ENCODE data around the gene OR14C36. TPM values are rescaled to one million over a fixed set of nuclear protein-coding genes. Genes with fewer than 3 reads are reported as not detected.

Gene OR14C36
- total RNA-seq, 2 donors from 2014 or later = not detected

DNA sequence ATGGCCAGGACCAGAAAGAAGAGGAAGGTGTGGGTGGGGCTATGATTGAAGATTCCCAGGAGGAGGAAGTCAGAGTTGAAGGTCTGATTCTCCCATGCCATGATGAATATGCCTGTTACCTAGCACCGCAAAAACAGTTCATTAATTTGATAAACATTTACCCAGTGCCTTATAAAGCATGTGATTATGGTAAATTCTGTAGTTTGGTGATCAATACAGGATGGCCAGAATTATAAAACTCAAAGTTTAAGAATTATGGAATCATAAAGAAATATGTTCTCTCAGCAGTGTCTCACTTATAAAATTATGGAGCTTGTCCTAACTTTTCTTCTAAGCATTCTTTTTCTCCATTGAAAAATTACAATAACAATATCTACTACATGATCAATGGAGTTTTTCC is 24.1 kb upstream of the OR14C36 start, which contains the start of gene OR2M7:
OR2M7 (minus strand) TSS at position 101 of the 400 bp plus-strand sequence; CDS start at position 101, 0 bp downstream.
- no peak within 1 kb of the TSS for H3K9ac ChIP-seq (ENCODE audit: low read depth in 2 of 2, low read length in 2 of 2)
- DNase-seq = no peak
- TF ChIP-seq, protein P1, sequence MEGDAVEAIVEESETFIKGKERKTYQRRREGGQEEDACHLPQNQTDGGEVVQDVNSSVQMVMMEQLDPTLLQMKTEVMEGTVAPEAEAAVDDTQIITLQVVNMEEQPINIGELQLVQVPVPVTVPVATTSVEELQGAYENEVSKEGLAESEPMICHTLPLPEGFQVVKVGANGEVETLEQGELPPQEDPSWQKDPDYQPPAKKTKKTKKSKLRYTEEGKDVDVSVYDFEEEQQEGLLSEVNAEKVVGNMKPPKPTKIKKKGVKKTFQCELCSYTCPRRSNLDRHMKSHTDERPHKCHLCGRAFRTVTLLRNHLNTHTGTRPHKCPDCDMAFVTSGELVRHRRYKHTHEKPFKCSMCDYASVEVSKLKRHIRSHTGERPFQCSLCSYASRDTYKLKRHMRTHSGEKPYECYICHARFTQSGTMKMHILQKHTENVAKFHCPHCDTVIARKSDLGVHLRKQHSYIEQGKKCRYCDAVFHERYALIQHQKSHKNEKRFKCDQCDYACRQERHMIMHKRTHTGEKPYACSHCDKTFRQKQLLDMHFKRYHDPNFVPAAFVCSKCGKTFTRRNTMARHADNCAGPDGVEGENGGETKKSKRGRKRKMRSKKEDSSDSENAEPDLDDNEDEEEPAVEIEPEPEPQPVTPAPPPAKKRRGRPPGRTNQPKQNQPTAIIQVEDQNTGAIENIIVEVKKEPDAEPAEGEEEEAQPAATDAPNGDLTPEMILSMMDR (IDR thresholded peaks at IDR 0.05) = no peak

DNA sequence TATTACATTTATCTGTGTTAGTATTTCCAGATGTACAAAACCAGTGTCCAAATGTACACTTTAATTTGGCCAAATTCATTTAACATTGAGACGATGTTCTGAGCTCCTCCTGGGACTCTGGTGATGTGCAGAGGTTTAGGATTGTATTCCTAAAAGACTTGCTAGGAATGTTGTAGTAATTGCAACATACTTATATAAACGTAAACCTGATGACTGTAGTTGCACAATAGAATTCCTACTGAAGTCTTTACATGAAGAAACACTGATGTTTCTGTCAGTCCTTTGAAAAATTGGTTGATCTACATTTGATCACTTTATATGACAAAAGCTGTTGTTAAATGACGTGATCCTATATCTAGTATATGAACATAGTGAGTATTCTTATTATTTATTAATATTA is 5.1 kb upstream of the OR14C36 start:
- intact Hi-C loops (cut with DNase I) = no loop called here
- Histone ChIP-seq H3K4me3 (no peak overlapping the region), H3K27me3 (no peaks in the 10 kb centered on the region), H3K36me3 (no peaks in the 10 kb centered on the region), H3K27ac (no peak overlapping the region), H3K4me1 (no peaks in the 10 kb centered on the region), H3K9ac (ENCODE audit: low read depth in 2 of 2, low read length in 2 of 2) (no peak overlapping the region), H3K9me3 (no peaks in the 10 kb centered on the region)
- DNase-seq = no peak
- TF ChIP-seq, protein P1 (IDR thresholded peaks at IDR 0.05) = no peak

More for the DNA sequence above, 24.1 kb upstream of the OR14C36 start, which contains the start of gene OR2M7:
- no peak within 1 kb of the TSS for H3K27ac ChIP-seq
- H3K4me1 ChIP-seq = no peaks in the 10 kb centered on the region
- H3K27me3 ChIP-seq = no peaks in the 10 kb centered on the region
- no peaks in the 10 kb centered on the region for H3K9me3 ChIP-seq
- no peak within 1 kb of the TSS for H3K4me3 ChIP-seq
- no peaks in the 10 kb centered on the region for H3K36me3 ChIP-seq
- intact Hi-C loops (cut with DNase I) = no loop called here

DNA sequence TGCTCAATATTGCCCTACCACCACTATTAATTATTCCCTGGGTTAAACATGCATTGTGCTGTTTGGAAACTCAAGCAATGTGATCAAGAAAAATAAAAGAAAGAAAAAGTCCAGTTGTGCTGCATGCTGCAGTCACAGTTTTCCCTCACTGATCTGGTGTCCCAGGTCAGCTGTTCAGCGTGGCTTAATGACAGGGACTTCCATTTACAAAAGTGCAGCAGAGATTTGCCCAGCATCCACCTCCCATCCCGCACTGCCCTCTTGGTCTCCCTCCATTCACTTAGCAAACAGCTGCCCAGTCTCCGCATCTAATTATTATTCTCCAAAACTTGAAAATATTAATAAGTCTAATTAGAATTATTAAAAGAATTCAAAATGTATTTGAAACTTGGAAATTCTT is 10.8 kb downstream of the OR14C36 start:
- H3K9me3 ChIP-seq = no peaks in the 10 kb centered on the region
- no peak for DNase-seq
- H3K9ac ChIP-seq (ENCODE audit: low read depth in 2 of 2, low read length in 2 of 2) = no peak overlapping the region
- no peaks in the 10 kb centered on the region for H3K36me3 ChIP-seq
- intact Hi-C loops (cut with DNase I) = no loop called here
- H3K4me1 ChIP-seq = no peaks in the 10 kb centered on the region
- H3K27ac ChIP-seq = no peak overlapping the region
- TF ChIP-seq, protein P1 (IDR thresholded peaks at IDR 0.05) = no peak
- no peak overlapping the region for H3K4me3 ChIP-seq
- H3K27me3 ChIP-seq = no peaks in the 10 kb centered on the region

- no peak for DNase-seq
- Histone ChIP-seq H3K4me3 (no peak within 1 kb of the TSS), H3K27ac (no peak within 1 kb of the TSS), H3K36me3 (no peaks in the 10 kb centered on the region), H3K27me3 (no peaks in the 10 kb centered on the region), H3K9me3 (no peaks in the 10 kb centered on the region), H3K9ac (ENCODE audit: low read depth in 2 of 2, low read length in 2 of 2) (no peak within 1 kb of the TSS), H3K4me1 (no peaks in the 10 kb centered on the region)
- intact Hi-C loops (cut with DNase I) = no loop called here
- TF ChIP-seq, protein P1 (IDR thresholded peaks at IDR 0.05) = no peak
Observed at GRCh38 chr1:248361121-248361715, 12.6 kb downstream of the OR14C36 start, which contains the start of gene OR2T4. OR2T4 (plus strand) TSS chr1:248361665; CDS start chr1:248361665, 0 bp downstream.

DNA sequence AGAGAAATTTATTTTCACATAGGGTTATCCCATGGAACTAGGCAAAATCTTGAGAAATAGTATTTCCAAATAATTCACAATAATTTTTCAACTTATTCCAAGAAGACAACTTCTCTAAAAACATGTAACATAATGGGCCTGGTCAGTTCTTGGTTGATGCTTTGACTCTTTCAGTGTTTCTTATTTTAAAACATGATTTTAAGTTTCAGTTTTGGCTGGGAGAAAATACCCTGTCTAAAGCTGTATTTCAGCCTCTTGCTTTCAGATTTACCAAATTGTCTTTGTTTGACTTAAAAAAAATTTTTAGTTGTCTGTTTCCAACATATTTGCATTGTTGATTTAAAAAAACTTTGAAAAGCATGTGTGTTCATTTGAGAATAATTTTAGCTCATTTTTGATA is 18.0 kb downstream of the OR14C36 start:
- Histone ChIP-seq H3K27me3 (no peaks in the 10 kb centered on the region), H3K4me1 (no peaks in the 10 kb centered on the region), H3K27ac (no peak overlapping the region), H3K36me3 (no peaks in the 10 kb centered on the region), H3K9me3 (no peaks in the 10 kb centered on the region), H3K4me3 (no peak overlapping the region), H3K9ac (ENCODE audit: low read depth in 2 of 2, low read length in 2 of 2) (no peak overlapping the region)
- intact Hi-C loops (cut with DNase I) = no loop called here
- no peak for DNase-seq
- TF ChIP-seq, protein P1 (IDR thresholded peaks at IDR 0.05) = no peak
